ENCODE results near the gene ZNF396.

ZNF396 gene

DNA sequence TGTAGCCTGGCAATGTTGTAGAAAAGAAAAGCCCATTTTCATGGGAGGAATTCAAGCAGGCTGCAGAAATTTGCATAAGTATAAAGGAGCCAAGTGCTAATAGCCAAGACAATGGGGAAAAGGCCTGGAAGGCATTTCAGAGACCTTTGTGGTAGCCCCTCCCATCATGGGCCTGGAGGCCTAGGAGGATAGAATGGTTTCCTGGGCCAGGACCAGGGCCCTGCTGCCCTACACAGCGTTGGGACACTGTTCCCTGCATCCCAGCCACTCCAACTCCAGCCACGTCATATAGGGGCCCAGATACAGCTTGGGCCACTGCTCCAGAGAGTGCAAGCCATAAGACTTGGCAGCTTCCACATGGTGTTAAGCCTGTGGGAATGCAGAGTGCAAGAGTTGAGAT, 24.9 kb downstream of the ZNF396 start:
- no peak for TF ChIP-seq EP300 (IDR thresholded peaks at IDR 0.05; ENCODE audit: borderline replicate concordance)
- no peak for TF ChIP-seq REST (IDR thresholded peaks at IDR 0.05; ENCODE audit: low read depth)
- no peak for TF ChIP-seq CEBPB (IDR thresholded peaks at IDR 0.05)
- TF ChIP-seq NFIC (IDR thresholded peaks at IDR 0.05) = no peak
- no peak for TF ChIP-seq USF1 (IDR thresholded peaks at IDR 0.05)
- no peak for TF ChIP-seq YY1 (IDR thresholded peaks at IDR 0.05; ENCODE audit: low read depth)
- TF ChIP-seq ZBTB7A (IDR thresholded peaks at IDR 0.05; ENCODE audit: low read depth) = no peak
- no peak for TF ChIP-seq TEAD4 (IDR thresholded peaks at IDR 0.05)
- no peak for TF ChIP-seq CREB1 (IDR thresholded peaks at IDR 0.05; ENCODE audit: low read depth)
- no peak for TF ChIP-seq TCF12 (IDR thresholded peaks at IDR 0.05; ENCODE audit: low read depth)
- no peak for TF ChIP-seq RAD21 (IDR thresholded peaks at IDR 0.05; ENCODE audit: low read depth)
- no peak for TF ChIP-seq EGR1 (IDR thresholded peaks at IDR 0.05)
- no peak for TF ChIP-seq MAX (IDR thresholded peaks at IDR 0.05)
- TF ChIP-seq FOXM1 (IDR thresholded peaks at IDR 0.05; ENCODE audit: borderline replicate concordance, low read depth) = no peak
- no peak for TF ChIP-seq TAF1 (IDR thresholded peaks at IDR 0.05; ENCODE audit: low read depth)

DNA sequence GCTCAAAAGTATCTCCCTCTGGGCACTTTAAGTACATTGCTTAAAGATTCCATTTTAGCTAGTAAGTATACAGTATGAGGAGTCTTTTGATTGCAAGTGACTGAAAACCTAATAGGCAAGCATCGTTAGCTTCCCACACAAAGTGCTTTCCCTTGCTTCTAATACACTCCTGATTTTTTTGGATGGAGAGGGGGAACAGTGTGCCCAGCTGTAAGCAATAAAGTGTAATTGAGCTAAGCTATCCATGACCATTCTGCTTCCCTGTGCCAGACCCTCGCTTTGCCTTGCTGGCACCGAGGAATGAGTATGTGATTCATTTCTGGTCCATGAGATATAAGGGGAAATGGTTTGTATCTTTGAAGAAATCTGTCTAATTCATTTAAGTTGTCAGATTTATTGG, 29.1 kb downstream of the ZNF396 start:
- TF ChIP-seq USF1 (IDR thresholded peaks at IDR 0.05) (no peak), EP300 (IDR thresholded peaks at IDR 0.05; ENCODE audit: borderline replicate concordance) (no peak), TAF1 (IDR thresholded peaks at IDR 0.05; ENCODE audit: low read depth) (no peak), MAX (IDR thresholded peaks at IDR 0.05) (no peak), YY1 (IDR thresholded peaks at IDR 0.05; ENCODE audit: low read depth) (no peak), TEAD4 (IDR thresholded peaks at IDR 0.05) (no peak), EGR1 (IDR thresholded peaks at IDR 0.05) (no peak), REST (IDR thresholded peaks at IDR 0.05; ENCODE audit: low read depth) (no peak), CEBPB (IDR thresholded peaks at IDR 0.05) (no peak), RAD21 (IDR thresholded peaks at IDR 0.05; ENCODE audit: low read depth) (no peak), FOXM1 (IDR thresholded peaks at IDR 0.05; ENCODE audit: borderline replicate concordance, low read depth) (no peak), CREB1 (IDR thresholded peaks at IDR 0.05; ENCODE audit: low read depth) (no peak), ZBTB7A (IDR thresholded peaks at IDR 0.05; ENCODE audit: low read depth) (no peak), NFIC (IDR thresholded peaks at IDR 0.05) (no peak)

DNA sequence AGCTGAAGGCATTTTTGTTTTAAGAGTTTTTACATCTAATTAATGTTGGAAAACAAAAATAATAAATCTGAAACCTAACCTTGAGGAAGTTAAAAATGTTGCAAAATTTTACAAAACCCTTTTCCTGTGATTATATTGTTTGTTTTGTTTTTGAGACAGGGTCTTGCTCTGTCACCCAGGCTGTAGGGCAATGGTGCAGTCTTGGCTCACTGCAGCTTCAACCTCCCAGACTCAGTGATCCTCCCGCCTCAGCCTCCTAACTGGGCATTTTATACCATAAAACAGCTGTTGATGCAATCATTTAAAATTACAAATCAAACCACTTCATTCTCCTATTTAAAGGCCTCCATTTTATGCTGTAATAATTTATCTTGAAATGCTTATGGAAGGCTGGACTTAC, 31.2 kb downstream of the ZNF396 start:
- TF ChIP-seq TCF12 (IDR thresholded peaks at IDR 0.05; ENCODE audit: low read depth) (no peak), YY1 (IDR thresholded peaks at IDR 0.05; ENCODE audit: low read depth) (no peak), EGR1 (IDR thresholded peaks at IDR 0.05) (no peak), USF1 (IDR thresholded peaks at IDR 0.05) (no peak), RAD21 (IDR thresholded peaks at IDR 0.05; ENCODE audit: low read depth) (no peak), MAX (IDR thresholded peaks at IDR 0.05) (no peak), FOXM1 (IDR thresholded peaks at IDR 0.05; ENCODE audit: borderline replicate concordance, low read depth) (no peak), NFIC (IDR thresholded peaks at IDR 0.05) (no peak)

- TF ChIP-seq CEBPB (IDR thresholded peaks at IDR 0.05) (no peak), USF1 (IDR thresholded peaks at IDR 0.05) (0 out of 2 replicates have a peak, but pooled peaks have one; percentile 9)
These were observed 31.6 kb downstream of the ZNF396 start for GRCh38 chr18:35345460-35345921.

DNA sequence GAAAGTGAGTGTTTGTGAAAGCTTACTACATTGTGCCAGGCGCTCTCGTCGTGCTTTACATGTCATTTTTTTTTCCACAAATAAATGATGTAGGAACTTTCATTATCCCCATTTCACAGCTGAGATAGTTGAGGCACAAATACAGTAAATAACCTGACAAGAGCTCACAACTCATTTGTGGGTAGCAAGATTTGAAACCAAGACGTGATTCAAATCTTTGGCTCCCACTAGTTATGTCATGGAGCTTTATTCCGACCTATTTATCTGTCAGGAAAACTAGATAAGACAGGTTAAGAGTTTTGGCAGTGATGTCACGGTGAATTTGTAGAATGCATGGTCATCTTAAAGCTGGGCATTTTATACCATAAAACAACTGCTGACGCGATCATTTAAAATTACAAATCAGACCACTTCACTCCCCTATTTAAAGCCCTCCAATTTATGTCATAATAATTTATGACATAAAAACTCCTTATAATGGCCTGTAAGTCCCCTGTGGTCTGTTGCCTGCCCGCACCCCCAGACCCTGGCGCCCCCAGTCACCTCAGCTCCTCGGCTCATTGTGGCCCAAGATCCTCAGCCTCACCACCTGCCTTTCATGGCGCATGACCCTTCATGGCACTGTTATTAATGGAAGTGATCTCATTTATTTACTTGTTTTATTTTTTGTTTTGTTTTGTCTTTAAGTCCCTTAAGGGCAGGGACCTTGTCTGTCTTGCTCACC, 32.2 kb downstream of the ZNF396 start:
- no peak for TF ChIP-seq YY1 (IDR thresholded peaks at IDR 0.05; ENCODE audit: low read depth)
- TF ChIP-seq CEBPB (IDR thresholded peaks at IDR 0.05) = 0 out of 2 replicates have a peak, but pooled peaks have one; percentile 1
- TF ChIP-seq CREB1 (IDR thresholded peaks at IDR 0.05; ENCODE audit: low read depth) = no peak
- TF ChIP-seq FOXM1 (IDR thresholded peaks at IDR 0.05; ENCODE audit: borderline replicate concordance, low read depth) = no peak
- no peak for TF ChIP-seq USF1 (IDR thresholded peaks at IDR 0.05)
